ENCODE results near the gene HLA-DPA1.

GRCh38 chr6:33050014-33050810, 23.2 kb downstream of the HLA-DPA1 start:
- no peak for TF ChIP-seq CTCF (conservative IDR thresholded peaks at IDR 0.05 in 1 of 2, IDR thresholded peaks at IDR 0.05 in 1 of 2; ENCODE audit: low read depth in 1 of 2, low read length in 2 of 2)
- no peak for TF ChIP-seq EZH2 (IDR thresholded peaks at IDR 0.05; ENCODE audit: low read length, missing control alignments)
